Measurements from ENCODE around the gene DCHS2.

Gene DCHS2

GRCh38 chr4:154489558-154490233 lies 1.9 kb downstream of the DCHS2 start:
- no peak for DNase-seq (ENCODE audit: low read depth in 2 of 2)

GRCh38 chr4:154487145-154487544 lies 4.5 kb downstream of the DCHS2 start:
- DNase-seq (ENCODE audit: low read depth in 2 of 2) = no peak

- no peak for DNase-seq (ENCODE audit: low read depth in 2 of 2)
Measured at GRCh38 chr4:154485127-154485773, 6.3 kb downstream of the DCHS2 start.

GRCh38 chr4:154478547-154478946 lies 13.1 kb downstream of the DCHS2 start:
- DNase-seq (ENCODE audit: low read depth in 2 of 2) = no peak

GRCh38 chr4:154478128-154478527 lies 13.5 kb downstream of the DCHS2 start:
- DNase-seq (ENCODE audit: low read depth in 2 of 2) = no peak

- no peak for DNase-seq (ENCODE audit: low read depth in 2 of 2)
Measured at GRCh38 chr4:154476232-154476631, 15.4 kb downstream of the DCHS2 start.

GRCh38 chr4:154475820-154476219 lies 15.8 kb downstream of the DCHS2 start:
- DNase-seq (ENCODE audit: low read depth in 2 of 2) = no peak

GRCh38 chr4:154473497-154473896 lies 18.1 kb downstream of the DCHS2 start:
- no peak for DNase-seq (ENCODE audit: low read depth in 2 of 2)

GRCh38 chr4:154472858-154473257 lies 18.7 kb downstream of the DCHS2 start:
- no peak for DNase-seq (ENCODE audit: low read depth in 2 of 2)

GRCh38 chr4:154471526-154472331 lies 19.9 kb downstream of the DCHS2 start:
- DNase-seq (ENCODE audit: low read depth in 2 of 2) = no peak

- DNase-seq (ENCODE audit: low read depth in 2 of 2) = no peak
Measured at GRCh38 chr4:154471032-154471431, 20.6 kb downstream of the DCHS2 start.

- no peak for DNase-seq (ENCODE audit: low read depth in 2 of 2)
Measured at GRCh38 chr4:154467886-154468285, 23.7 kb downstream of the DCHS2 start.

GRCh38 chr4:154466336-154466735 lies 25.3 kb downstream of the DCHS2 start:
- no peak for DNase-seq (ENCODE audit: low read depth in 2 of 2)

- no peak for DNase-seq (ENCODE audit: low read depth in 2 of 2)
Measured at GRCh38 chr4:154465085-154465484, 26.5 kb downstream of the DCHS2 start.

- DNase-seq (ENCODE audit: low read depth in 2 of 2) = no peak
Measured at GRCh38 chr4:154464654-154465053, 26.9 kb downstream of the DCHS2 start.

- DNase-seq (ENCODE audit: low read depth in 2 of 2) = no peak
Measured at GRCh38 chr4:154462081-154462810, 29.4 kb downstream of the DCHS2 start.

- DNase-seq (ENCODE audit: low read depth in 2 of 2) = no peak
Measured at GRCh38 chr4:154457471-154457870, 34.1 kb downstream of the DCHS2 start.

GRCh38 chr4:154456889-154457288 lies 34.7 kb downstream of the DCHS2 start:
- no peak for DNase-seq (ENCODE audit: low read depth in 2 of 2)

GRCh38 chr4:154456240-154456639 lies 35.4 kb downstream of the DCHS2 start:
- no peak for DNase-seq (ENCODE audit: low read depth in 2 of 2)

GRCh38 chr4:154455111-154455510 lies 36.5 kb downstream of the DCHS2 start:
- DNase-seq (ENCODE audit: low read depth in 2 of 2) = no peak

- no peak for DNase-seq (ENCODE audit: low read depth in 2 of 2)
Measured at GRCh38 chr4:154454710-154455109, 36.9 kb downstream of the DCHS2 start.

GRCh38 chr4:154452798-154453346 lies 38.7 kb downstream of the DCHS2 start:
- no peak for DNase-seq (ENCODE audit: low read depth in 2 of 2)
